Left ventricle myocardium superior (tissue), 1 donor: ENCODE measurements around the gene FAM170A. TPM values are rescaled to one million over a fixed set of nuclear protein-coding genes. Genes with fewer than 3 reads are reported as not detected.

Experiments
- total RNA-seq: library from RNA; stranded (reverse); fragmentation: NEBNext Ultra II Directional; extraction: Animal tissue kit (Norgen Biotek cat#: 25700); gene quantifications from one replicate; pipeline ENCODE4 v1.2.1, GENCODE V29; 2021
- donor health status: DM: no; HTN: yes; CAD: no; lungs with severe emphysema.

FAM170A gene
- total RNA-seq, 1 donor from 2014 or later, result not detected

Other genes with a start within 250 kb of the FAM170A start
- 290 TPM for gene HSD17B4, start 177.1 kb upstream of the FAM170A start, total RNA-seq